ENCODE data around the gene PLXNB2.

Gene PLXNB2

DNA sequence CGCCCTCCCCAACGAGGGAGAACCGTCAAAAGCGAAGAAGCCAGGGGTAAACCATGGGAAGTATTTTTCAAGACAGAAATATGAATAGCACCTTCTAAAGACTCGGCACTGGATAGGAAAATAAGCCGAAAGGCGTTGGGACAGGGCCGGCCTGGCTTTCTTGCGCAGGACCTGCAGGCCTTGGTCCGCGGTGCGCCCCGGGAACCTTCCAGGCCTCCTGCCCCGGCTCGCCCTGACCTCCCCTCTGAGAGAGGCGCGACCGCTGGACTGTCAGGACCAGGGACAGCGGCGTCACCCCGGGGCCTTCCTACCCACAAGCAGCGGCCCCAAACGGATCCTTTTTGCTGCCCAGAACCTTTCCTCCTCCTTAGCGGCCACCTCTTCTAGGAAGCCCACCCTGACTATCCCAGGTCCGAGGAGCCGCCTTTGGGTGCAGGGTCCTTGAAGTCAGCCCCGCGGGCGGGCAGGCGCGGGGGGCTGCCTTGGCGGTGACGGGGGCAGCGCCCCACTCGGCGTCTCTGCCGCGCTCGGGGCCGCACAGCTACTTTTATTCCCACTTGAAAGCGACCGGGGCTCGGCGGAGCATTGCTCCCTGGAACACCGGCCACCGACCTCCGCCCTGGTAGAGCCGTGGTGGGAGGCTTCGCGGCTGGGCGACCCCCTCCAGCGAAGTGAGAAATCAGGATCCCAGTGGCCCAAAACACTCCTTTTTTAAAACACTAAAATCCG, 36.6 kb downstream of the PLXNB2 start:
- CTCF ChIA-PET = interaction anchor here (1.0 to 6.3 kb wide), 4 partner anchors 9 to 71 kb away, joined by 6 to 42 read pairs (median 11); partner anchors contain the start of genes HDAC10 and MAPK12
- peak overlapping the region; percentile 48 for H3K4me3 ChIP-seq (ENCODE audit: low read depth, low read length)
- POLR2A ChIA-PET = interaction anchor here (0.7 to 1.9 kb wide), 4 partner anchors 8 to 71 kb away, joined by 3 to 12 read pairs (median 8); partner anchors contain the start of gene MAPK12
- peak overlapping the region; percentile 64 for H3K27ac ChIP-seq (ENCODE audit: extremely low read depth, low read depth, low read length)
- peaks cover 14% of the 10 kb centered on the region for H3K4me1 ChIP-seq (ENCODE audit: control insufficient read depth, insufficient read depth, low read length)
- H3K9me3 ChIP-seq (ENCODE audit: control insufficient read depth, insufficient read depth, low read depth, low read length) = no peaks in the 10 kb centered on the region
- peaks cover 0 to 15% of the 10 kb centered on the region in 2 experiments; a peak in 1 of 3 replicates for H3K36me3 ChIP-seq (ENCODE audit: control insufficient read depth in 2 of 2, insufficient read depth in 1 of 2, low read length in 2 of 2)
- TF ChIP-seq ZIC2 (tag by site-specific recombination; IDR thresholded peaks at IDR 0.05) = 0 out of 2 replicates have a peak, but pooled peaks have one; percentile 13
- no peak for TF ChIP-seq ZNF274 (IDR thresholded peaks at IDR 0.05; ENCODE audit: low read length)
- no peak for TF ChIP-seq ZNF274 (tag by site-specific recombination; IDR thresholded peaks at IDR 0.05; ENCODE audit: borderline replicate concordance)
- no peak for TF ChIP-seq ZNF266 (tag by site-specific recombination; IDR thresholded peaks at IDR 0.05; ENCODE audit: low read depth)
- no peak for TF ChIP-seq BCL11B (tag by site-specific recombination; IDR thresholded peaks at IDR 0.05; ENCODE audit: low read depth)
- TF ChIP-seq PRDM10 (tag by site-specific recombination; IDR thresholded peaks at IDR 0.05) = peak; percentile 67; the same call in 1 of the 2 replicates
- TF ChIP-seq, protein P1, sequence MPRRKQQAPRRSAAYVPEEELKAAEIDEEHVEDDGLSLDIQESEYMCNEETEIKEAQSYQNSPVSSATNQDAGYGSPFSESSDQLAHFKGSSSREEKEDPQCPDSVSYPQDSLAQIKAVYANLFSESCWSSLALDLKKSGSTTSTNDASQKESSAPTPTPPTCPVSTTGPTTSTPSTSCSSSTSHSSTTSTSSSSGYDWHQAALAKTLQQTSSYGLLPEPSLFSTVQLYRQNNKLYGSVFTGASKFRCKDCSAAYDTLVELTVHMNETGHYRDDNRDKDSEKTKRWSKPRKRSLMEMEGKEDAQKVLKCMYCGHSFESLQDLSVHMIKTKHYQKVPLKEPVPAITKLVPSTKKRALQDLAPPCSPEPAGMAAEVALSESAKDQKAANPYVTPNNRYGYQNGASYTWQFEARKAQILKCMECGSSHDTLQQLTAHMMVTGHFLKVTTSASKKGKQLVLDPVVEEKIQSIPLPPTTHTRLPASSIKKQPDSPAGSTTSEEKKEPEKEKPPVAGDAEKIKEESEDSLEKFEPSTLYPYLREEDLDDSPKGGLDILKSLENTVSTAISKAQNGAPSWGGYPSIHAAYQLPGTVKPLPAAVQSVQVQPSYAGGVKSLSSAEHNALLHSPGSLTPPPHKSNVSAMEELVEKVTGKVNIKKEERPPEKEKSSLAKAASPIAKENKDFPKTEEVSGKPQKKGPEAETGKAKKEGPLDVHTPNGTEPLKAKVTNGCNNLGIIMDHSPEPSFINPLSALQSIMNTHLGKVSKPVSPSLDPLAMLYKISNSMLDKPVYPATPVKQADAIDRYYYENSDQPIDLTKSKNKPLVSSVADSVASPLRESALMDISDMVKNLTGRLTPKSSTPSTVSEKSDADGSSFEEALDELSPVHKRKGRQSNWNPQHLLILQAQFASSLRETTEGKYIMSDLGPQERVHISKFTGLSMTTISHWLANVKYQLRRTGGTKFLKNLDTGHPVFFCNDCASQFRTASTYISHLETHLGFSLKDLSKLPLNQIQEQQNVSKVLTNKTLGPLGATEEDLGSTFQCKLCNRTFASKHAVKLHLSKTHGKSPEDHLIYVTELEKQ (tag by site-specific recombination; IDR thresholded peaks at IDR 0.05; ENCODE audit: borderline replicate concordance) = no peak
- TF ChIP-seq, protein P2, sequence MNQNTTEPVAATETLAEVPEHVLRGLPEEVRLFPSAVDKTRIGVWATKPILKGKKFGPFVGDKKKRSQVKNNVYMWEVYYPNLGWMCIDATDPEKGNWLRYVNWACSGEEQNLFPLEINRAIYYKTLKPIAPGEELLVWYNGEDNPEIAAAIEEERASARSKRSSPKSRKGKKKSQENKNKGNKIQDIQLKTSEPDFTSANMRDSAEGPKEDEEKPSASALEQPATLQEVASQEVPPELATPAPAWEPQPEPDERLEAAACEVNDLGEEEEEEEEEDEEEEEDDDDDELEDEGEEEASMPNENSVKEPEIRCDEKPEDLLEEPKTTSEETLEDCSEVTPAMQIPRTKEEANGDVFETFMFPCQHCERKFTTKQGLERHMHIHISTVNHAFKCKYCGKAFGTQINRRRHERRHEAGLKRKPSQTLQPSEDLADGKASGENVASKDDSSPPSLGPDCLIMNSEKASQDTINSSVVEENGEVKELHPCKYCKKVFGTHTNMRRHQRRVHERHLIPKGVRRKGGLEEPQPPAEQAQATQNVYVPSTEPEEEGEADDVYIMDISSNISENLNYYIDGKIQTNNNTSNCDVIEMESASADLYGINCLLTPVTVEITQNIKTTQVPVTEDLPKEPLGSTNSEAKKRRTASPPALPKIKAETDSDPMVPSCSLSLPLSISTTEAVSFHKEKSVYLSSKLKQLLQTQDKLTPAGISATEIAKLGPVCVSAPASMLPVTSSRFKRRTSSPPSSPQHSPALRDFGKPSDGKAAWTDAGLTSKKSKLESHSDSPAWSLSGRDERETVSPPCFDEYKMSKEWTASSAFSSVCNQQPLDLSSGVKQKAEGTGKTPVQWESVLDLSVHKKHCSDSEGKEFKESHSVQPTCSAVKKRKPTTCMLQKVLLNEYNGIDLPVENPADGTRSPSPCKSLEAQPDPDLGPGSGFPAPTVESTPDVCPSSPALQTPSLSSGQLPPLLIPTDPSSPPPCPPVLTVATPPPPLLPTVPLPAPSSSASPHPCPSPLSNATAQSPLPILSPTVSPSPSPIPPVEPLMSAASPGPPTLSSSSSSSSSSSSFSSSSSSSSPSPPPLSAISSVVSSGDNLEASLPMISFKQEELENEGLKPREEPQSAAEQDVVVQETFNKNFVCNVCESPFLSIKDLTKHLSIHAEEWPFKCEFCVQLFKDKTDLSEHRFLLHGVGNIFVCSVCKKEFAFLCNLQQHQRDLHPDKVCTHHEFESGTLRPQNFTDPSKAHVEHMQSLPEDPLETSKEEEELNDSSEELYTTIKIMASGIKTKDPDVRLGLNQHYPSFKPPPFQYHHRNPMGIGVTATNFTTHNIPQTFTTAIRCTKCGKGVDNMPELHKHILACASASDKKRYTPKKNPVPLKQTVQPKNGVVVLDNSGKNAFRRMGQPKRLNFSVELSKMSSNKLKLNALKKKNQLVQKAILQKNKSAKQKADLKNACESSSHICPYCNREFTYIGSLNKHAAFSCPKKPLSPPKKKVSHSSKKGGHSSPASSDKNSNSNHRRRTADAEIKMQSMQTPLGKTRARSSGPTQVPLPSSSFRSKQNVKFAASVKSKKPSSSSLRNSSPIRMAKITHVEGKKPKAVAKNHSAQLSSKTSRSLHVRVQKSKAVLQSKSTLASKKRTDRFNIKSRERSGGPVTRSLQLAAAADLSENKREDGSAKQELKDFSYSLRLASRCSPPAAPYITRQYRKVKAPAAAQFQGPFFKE (tag by site-specific recombination; IDR thresholded peaks at IDR 0.05; ENCODE audit: borderline replicate concordance) = no peak
- TF ChIP-seq ZXDB (tag by site-specific recombination; IDR thresholded peaks at IDR 0.05) = 0 out of 2 replicates have a peak, but pooled peaks have one; percentile 28
- TF ChIP-seq BCL11A (tag by site-specific recombination; IDR thresholded peaks at IDR 0.05; ENCODE audit: low read depth) = no peak
- peak; percentile 85 for TF ChIP-seq ZNF335 (tag by site-specific recombination; conservative IDR thresholded peaks at IDR 0.05)
- no peak for TF ChIP-seq ZNF501 (tag by site-specific recombination; IDR thresholded peaks at IDR 0.05)
- no peak for TF ChIP-seq ZNF157 (tag by site-specific recombination; IDR thresholded peaks at IDR 0.05)
- TF ChIP-seq, protein P3, sequence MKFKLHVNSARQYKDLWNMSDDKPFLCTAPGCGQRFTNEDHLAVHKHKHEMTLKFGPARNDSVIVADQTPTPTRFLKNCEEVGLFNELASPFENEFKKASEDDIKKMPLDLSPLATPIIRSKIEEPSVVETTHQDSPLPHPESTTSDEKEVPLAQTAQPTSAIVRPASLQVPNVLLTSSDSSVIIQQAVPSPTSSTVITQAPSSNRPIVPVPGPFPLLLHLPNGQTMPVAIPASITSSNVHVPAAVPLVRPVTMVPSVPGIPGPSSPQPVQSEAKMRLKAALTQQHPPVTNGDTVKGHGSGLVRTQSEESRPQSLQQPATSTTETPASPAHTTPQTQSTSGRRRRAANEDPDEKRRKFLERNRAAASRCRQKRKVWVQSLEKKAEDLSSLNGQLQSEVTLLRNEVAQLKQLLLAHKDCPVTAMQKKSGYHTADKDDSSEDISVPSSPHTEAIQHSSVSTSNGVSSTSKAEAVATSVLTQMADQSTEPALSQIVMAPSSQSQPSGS (tag by site-specific recombination; IDR thresholded peaks at IDR 0.05; ENCODE audit: low read depth) = no peak
- TF ChIP-seq ZNF544 (tag by site-specific recombination; IDR thresholded peaks at IDR 0.05) = no peak
- TF ChIP-seq, protein P4, sequence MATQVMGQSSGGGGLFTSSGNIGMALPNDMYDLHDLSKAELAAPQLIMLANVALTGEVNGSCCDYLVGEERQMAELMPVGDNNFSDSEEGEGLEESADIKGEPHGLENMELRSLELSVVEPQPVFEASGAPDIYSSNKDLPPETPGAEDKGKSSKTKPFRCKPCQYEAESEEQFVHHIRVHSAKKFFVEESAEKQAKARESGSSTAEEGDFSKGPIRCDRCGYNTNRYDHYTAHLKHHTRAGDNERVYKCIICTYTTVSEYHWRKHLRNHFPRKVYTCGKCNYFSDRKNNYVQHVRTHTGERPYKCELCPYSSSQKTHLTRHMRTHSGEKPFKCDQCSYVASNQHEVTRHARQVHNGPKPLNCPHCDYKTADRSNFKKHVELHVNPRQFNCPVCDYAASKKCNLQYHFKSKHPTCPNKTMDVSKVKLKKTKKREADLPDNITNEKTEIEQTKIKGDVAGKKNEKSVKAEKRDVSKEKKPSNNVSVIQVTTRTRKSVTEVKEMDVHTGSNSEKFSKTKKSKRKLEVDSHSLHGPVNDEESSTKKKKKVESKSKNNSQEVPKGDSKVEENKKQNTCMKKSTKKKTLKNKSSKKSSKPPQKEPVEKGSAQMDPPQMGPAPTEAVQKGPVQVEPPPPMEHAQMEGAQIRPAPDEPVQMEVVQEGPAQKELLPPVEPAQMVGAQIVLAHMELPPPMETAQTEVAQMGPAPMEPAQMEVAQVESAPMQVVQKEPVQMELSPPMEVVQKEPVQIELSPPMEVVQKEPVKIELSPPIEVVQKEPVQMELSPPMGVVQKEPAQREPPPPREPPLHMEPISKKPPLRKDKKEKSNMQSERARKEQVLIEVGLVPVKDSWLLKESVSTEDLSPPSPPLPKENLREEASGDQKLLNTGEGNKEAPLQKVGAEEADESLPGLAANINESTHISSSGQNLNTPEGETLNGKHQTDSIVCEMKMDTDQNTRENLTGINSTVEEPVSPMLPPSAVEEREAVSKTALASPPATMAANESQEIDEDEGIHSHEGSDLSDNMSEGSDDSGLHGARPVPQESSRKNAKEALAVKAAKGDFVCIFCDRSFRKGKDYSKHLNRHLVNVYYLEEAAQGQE (tag by site-specific recombination; IDR thresholded peaks at IDR 0.05) = peak; percentile 98
- no peak for TF ChIP-seq ZNF510 (tag by site-specific recombination; IDR thresholded peaks at IDR 0.05; ENCODE audit: insufficient replicate concordance)
- TF ChIP-seq GLIS2 (tag by site-specific recombination; IDR thresholded peaks at IDR 0.05) = peak; percentile 93

All from HEK293 (cell line).